ENCODE results near the gene KIF26A.

GRCh38 chr14:104203071-104203425 is 64.7 kb downstream of the KIF26A start:
- TF ChIP-seq CTCF (IDR thresholded peaks at IDR 0.05; ENCODE audit: low read depth, low read length) (no peak), POLR2A (IDR thresholded peaks at IDR 0.05; ENCODE audit: extremely low read depth, insufficient read length) (no peak)
